ENCODE data around the gene ERLIN1.

GRCh38 chr10:100146398-100146797, 39.4 kb downstream of the ERLIN1 start:
- TF ChIP-seq CTCF (IDR thresholded peaks at IDR 0.05; ENCODE audit: insufficient read depth, low read length) (no peak), POLR2AphosphoS5 (IDR thresholded peaks at IDR 0.05; ENCODE audit: low read depth) (no peak), GABPA (IDR thresholded peaks at IDR 0.05; ENCODE audit: low read depth) (no peak)

Measured in HL-60 (cell line).